Measurements from ENCODE around the gene LGALS7.

GRCh38 chr19:38734176-38734425, 39.2 kb downstream of the LGALS7 start:
- TF ChIP-seq CTCF (IDR thresholded peaks at IDR 0.05) (no peak), POLR2A (IDR thresholded peaks at IDR 0.05) (no peak)

Data from adrenal gland (tissue), 5 donors.